NB4 (cell line): Measurements from ENCODE around the gene RPS6KA3.

Experiments used
- TF ChIP-seq, protein P1 (sequence below): IDR thresholded peaks from one replicate; pipeline ENCODE4 v1.5.1; 2012; ENCODE audit warnings: low read depth, low read length
- TF ChIP-seq, protein P2 (sequence below): IDR thresholded peaks from 2 replicates; pipeline ENCODE4 v1.6.1; 2011; ENCODE audit warnings: low read depth, low read length

DNA sequence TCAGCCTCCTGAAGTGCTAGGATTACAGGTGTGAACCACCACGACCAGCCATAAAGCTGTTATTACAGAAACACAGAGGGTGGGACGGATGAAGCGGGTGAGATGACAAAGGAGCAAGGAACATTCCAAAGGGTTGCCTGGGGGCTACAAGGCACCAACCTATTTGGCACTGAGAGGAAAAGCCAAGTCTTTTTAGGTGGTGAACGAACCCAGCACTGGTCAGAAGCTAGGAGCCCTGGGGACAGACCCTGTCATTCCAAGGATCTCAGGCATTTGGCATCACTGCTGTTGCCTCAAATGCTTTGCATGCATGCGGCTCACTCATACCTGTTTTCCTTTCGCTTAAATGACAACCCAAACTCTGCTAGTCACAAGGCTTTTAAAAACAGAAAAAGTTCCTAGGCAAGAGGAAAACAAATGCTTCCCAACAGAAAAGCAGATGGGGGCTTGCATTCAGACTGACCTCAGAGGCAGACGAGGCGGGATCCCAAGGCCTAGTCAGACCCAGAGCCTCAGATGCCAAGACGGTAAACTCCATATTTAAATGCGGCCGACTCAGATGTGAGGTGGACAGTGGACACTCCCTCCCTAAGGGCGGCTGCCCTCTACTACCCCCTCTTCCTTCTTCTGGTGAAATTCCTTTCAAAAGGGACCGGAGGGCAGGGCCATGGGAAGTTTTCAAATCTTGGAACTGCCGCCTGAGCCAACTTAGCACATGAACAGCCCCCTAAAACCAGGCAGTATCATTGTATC lies 154.5 kb downstream of the RPS6KA3 start:
- TF ChIP-seq, protein P1, sequence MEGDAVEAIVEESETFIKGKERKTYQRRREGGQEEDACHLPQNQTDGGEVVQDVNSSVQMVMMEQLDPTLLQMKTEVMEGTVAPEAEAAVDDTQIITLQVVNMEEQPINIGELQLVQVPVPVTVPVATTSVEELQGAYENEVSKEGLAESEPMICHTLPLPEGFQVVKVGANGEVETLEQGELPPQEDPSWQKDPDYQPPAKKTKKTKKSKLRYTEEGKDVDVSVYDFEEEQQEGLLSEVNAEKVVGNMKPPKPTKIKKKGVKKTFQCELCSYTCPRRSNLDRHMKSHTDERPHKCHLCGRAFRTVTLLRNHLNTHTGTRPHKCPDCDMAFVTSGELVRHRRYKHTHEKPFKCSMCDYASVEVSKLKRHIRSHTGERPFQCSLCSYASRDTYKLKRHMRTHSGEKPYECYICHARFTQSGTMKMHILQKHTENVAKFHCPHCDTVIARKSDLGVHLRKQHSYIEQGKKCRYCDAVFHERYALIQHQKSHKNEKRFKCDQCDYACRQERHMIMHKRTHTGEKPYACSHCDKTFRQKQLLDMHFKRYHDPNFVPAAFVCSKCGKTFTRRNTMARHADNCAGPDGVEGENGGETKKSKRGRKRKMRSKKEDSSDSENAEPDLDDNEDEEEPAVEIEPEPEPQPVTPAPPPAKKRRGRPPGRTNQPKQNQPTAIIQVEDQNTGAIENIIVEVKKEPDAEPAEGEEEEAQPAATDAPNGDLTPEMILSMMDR, result no peak
- TF ChIP-seq, protein P2, sequence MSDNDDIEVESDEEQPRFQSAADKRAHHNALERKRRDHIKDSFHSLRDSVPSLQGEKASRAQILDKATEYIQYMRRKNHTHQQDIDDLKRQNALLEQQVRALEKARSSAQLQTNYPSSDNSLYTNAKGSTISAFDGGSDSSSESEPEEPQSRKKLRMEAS, result no peak
